HEK293 (cell line): ENCODE measurements around the gene BORCS8.

Source experiments
- CTCF ChIA-PET: fragments of 350-600 bp; formaldehyde crosslinking; extraction: SDS; loops from one replicate; lab custom pipeline; 2021; ENCODE audit warnings: antibody characterized with exemption; lab: Yijun Ruan, JAX
- POLR2A ChIA-PET: fragments of 300-600 bp; formaldehyde crosslinking; extraction: SDS; loops from one replicate; lab custom pipeline; 2020; ENCODE audit warnings: antibody characterized with exemption, inconsistent platforms; lab: Yijun Ruan, JAX
- H3K27ac ChIP-seq: fragments of 200-500 bp; sonication (Bioruptor generic); 2 replicates; pipeline ENCODE4 v1.5.1; 2014; ENCODE audit warnings: low read depth, low read length, control low read depth, inconsistent platforms; ENCODE audit errors: extremely low read depth
- H3K36me3 ChIP-seq, 2 experiments: fragments of 200-500 bp in 1 of 2; sonication (Bioruptor generic) in 1 of 2; 1 replicate in 1 of 2; 2 replicates in 1 of 2; pipeline ENCODE4 v1.5.1; 2014 to 2017; ENCODE audit warnings: inconsistent platforms in 2 of 2, low read length in 2 of 2; ENCODE audit not compliant: control insufficient read depth in 2 of 2, insufficient read depth in 1 of 2
- H3K4me1 ChIP-seq: fragments of 200-500 bp; sonication (Bioruptor generic); 2 replicates; pipeline ENCODE4 v1.5.1; 2014; ENCODE audit warnings: mild to moderate bottlenecking, low read length, inconsistent platforms; ENCODE audit not compliant: control insufficient read depth, insufficient read depth
- H3K4me3 ChIP-seq: 2 replicates; pipeline ENCODE4 v1.5.1; 2011; ENCODE audit warnings: low read depth, mild to moderate bottlenecking, control low read depth, low read length, moderate library complexity
- H3K9me3 ChIP-seq: fragments of 200-500 bp; sonication (Bioruptor generic); 2 replicates; pipeline ENCODE4 v1.5.1; 2014; ENCODE audit warnings: low read depth, low read length, inconsistent platforms; ENCODE audit not compliant: control insufficient read depth, insufficient read depth
- GLIS1 ChIP-seq: fragments of 450-650 bp; formaldehyde crosslinking; IDR thresholded peaks from 2 replicates; pipeline ENCODE4 v1.5.1; 2016; ENCODE audit warnings: missing biosample characterization, missing genetic modification characterization
- GLIS2 ChIP-seq: fragments of 450-650 bp; formaldehyde crosslinking; IDR thresholded peaks from 2 replicates; pipeline ENCODE4 v1.5.1; 2016; ENCODE audit warnings: missing biosample characterization, missing genetic modification characterization
- KLF1 ChIP-seq: fragments of 450-650 bp; formaldehyde crosslinking; IDR thresholded peaks from 2 replicates; pipeline ENCODE4 v1.5.1; 2016; ENCODE audit warnings: missing biosample characterization, missing genetic modification characterization
- KLF7 ChIP-seq: fragments of 450-650 bp; formaldehyde crosslinking; IDR thresholded peaks from 2 replicates; pipeline ENCODE4 v1.5.1; 2016; ENCODE audit warnings: missing biosample characterization, missing genetic modification characterization, borderline replicate concordance
- KLF8 ChIP-seq: fragments of 450-650 bp; formaldehyde crosslinking; IDR thresholded peaks from 2 replicates; pipeline ENCODE4 v1.5.1; 2016; ENCODE audit warnings: missing biosample characterization, missing genetic modification characterization
- SETDB1 ChIP-seq: IDR thresholded peaks from one replicate; pipeline ENCODE4 v1.6.1; 2017; ENCODE audit warnings: mild to moderate bottlenecking, low read length, moderate library complexity, mixed read lengths; ENCODE audit not compliant: insufficient read length
- SP2 ChIP-seq: fragments of 450-650 bp; formaldehyde crosslinking; IDR thresholded peaks from 2 replicates; pipeline ENCODE4 v1.5.1; 2016; ENCODE audit warnings: missing biosample characterization, missing genetic modification characterization
- TRIM28 ChIP-seq: IDR thresholded peaks from 2 replicates; pipeline ENCODE4 v1.6.1; 2011; ENCODE audit warnings: low read length, control low read depth, borderline replicate concordance
- WT1 ChIP-seq: fragments of 450-650 bp; formaldehyde crosslinking; IDR thresholded peaks from 2 replicates; pipeline ENCODE4 v1.5.1; 2016; ENCODE audit warnings: missing biosample characterization, missing genetic modification characterization
- ZNF121 ChIP-seq: fragments of 450-650 bp; formaldehyde crosslinking; IDR thresholded peaks from 2 replicates; pipeline ENCODE4 v1.5.1; 2016; ENCODE audit warnings: missing biosample characterization, missing genetic modification characterization
- ZNF140 ChIP-seq: fragments of 450-650 bp; formaldehyde crosslinking; IDR thresholded peaks from 2 replicates; pipeline ENCODE4 v1.5.1; 2016; ENCODE audit warnings: missing biosample characterization, missing genetic modification characterization
- ZNF155 ChIP-seq: fragments of 450-650 bp; formaldehyde crosslinking; IDR thresholded peaks from 2 replicates; pipeline ENCODE4 v1.5.1; 2016; ENCODE audit warnings: missing biosample characterization, missing genetic modification characterization
- ZNF157 ChIP-seq: fragments of 450-650 bp; formaldehyde crosslinking; IDR thresholded peaks from 2 replicates; pipeline ENCODE4 v1.5.1; 2016; ENCODE audit warnings: missing biosample characterization, missing genetic modification characterization
- ZNF174 ChIP-seq: fragments of 450-650 bp; formaldehyde crosslinking; IDR thresholded peaks from 2 replicates; pipeline ENCODE4 v1.5.0; 2017; ENCODE audit warnings: missing biosample characterization, mild to moderate bottlenecking, missing genetic modification characterization
- ZNF19 ChIP-seq: fragments of 450-650 bp; formaldehyde crosslinking; IDR thresholded peaks from 2 replicates; pipeline ENCODE4; 2016; ENCODE audit warnings: missing biosample characterization, missing genetic modification characterization, low read depth
- ZNF223 ChIP-seq: fragments of 450-650 bp; formaldehyde crosslinking; IDR thresholded peaks from 2 replicates; pipeline ENCODE4 v1.5.1; 2016; ENCODE audit warnings: missing biosample characterization, missing genetic modification characterization
- ZNF23 ChIP-seq: fragments of 450-650 bp; formaldehyde crosslinking; IDR thresholded peaks from 2 replicates; pipeline ENCODE4 v1.5.1; 2016; ENCODE audit warnings: missing biosample characterization, missing genetic modification characterization, borderline replicate concordance
- ZNF248 ChIP-seq: fragments of 450-650 bp; formaldehyde crosslinking; IDR thresholded peaks from 2 replicates; pipeline ENCODE4 v1.5.1; 2017; ENCODE audit warnings: missing biosample characterization, missing genetic modification characterization
- ZNF266 ChIP-seq: fragments of 450-650 bp; formaldehyde crosslinking; IDR thresholded peaks from 2 replicates; pipeline ENCODE4 v1.5.1; 2016; ENCODE audit warnings: missing biosample characterization, missing genetic modification characterization, low read depth
- ZNF335 ChIP-seq: fragments of 450-650 bp; formaldehyde crosslinking; conservative IDR thresholded peaks from 2 replicates; pipeline ENCODE4 v1.5.1; 2016; ENCODE audit warnings: missing biosample characterization, missing genetic modification characterization
- ZNF354C ChIP-seq: fragments of 450-650 bp; formaldehyde crosslinking; IDR thresholded peaks from 2 replicates; pipeline ENCODE4 v1.5.1; 2016; ENCODE audit warnings: missing biosample characterization, missing genetic modification characterization, low read depth, borderline replicate concordance
- ZNF433 ChIP-seq: fragments of 450-650 bp; formaldehyde crosslinking; IDR thresholded peaks from 2 replicates; pipeline ENCODE4 v1.5.1; 2016; ENCODE audit warnings: missing biosample characterization, missing genetic modification characterization, low read depth
- ZNF473 ChIP-seq: fragments of 450-650 bp; formaldehyde crosslinking; IDR thresholded peaks from 2 replicates; pipeline ENCODE4 v1.5.1; 2017; ENCODE audit warnings: missing biosample characterization, missing genetic modification characterization
- ZNF514 ChIP-seq: fragments of 450-650 bp; formaldehyde crosslinking; IDR thresholded peaks from 2 replicates; pipeline ENCODE4 v1.5.1; 2016; ENCODE audit warnings: missing biosample characterization, missing genetic modification characterization
- ZNF521 ChIP-seq: fragments of 450-650 bp; formaldehyde crosslinking; IDR thresholded peaks from 2 replicates; pipeline ENCODE4 v1.5.1; 2017; ENCODE audit warnings: missing biosample characterization, mild to moderate bottlenecking, missing genetic modification characterization
- ZNF530 ChIP-seq: fragments of 450-650 bp; formaldehyde crosslinking; IDR thresholded peaks from 2 replicates; pipeline ENCODE4 v1.5.1; 2016; ENCODE audit warnings: low read depth, missing biosample characterization, missing genetic modification characterization
- ZNF560 ChIP-seq: fragments of 450-650 bp; formaldehyde crosslinking; IDR thresholded peaks from 2 replicates; pipeline ENCODE4 v1.5.1; 2017; ENCODE audit warnings: missing biosample characterization, missing genetic modification characterization, borderline replicate concordance
- ZNF621 ChIP-seq: fragments of 450-650 bp; formaldehyde crosslinking; IDR thresholded peaks from 2 replicates; pipeline ENCODE4 v1.5.1; 2017; ENCODE audit warnings: missing biosample characterization, missing genetic modification characterization
- ZNF664 ChIP-seq: fragments of 450-650 bp; formaldehyde crosslinking; IDR thresholded peaks from 2 replicates; pipeline ENCODE4 v1.5.1; 2016; ENCODE audit warnings: missing biosample characterization, missing genetic modification characterization
- ZNF792 ChIP-seq: fragments of 450-650 bp; formaldehyde crosslinking; IDR thresholded peaks from 2 replicates; pipeline ENCODE4 v1.5.1; 2016; ENCODE audit warnings: missing biosample characterization, missing genetic modification characterization
- ZNF830 ChIP-seq: fragments of 450-650 bp; IDR thresholded peaks from 2 replicates; pipeline ENCODE4 v1.5.0; 2018; ENCODE audit warnings: missing biosample characterization, missing genetic modification characterization, low read depth, mild to moderate bottlenecking, moderate library complexity
- TF ChIP-seq, protein P1 (sequence below): fragments of 450-650 bp; formaldehyde crosslinking; IDR thresholded peaks from 2 replicates; pipeline ENCODE4 v1.5.1; 2016; ENCODE audit warnings: missing biosample characterization, missing genetic modification characterization
- TF ChIP-seq, protein P2 (sequence below): fragments of 450-650 bp; IDR thresholded peaks from 2 replicates; pipeline ENCODE4 v1.5.1; 2018; ENCODE audit warnings: missing biosample characterization, missing genetic modification characterization

The BORCS8 gene

DNA sequence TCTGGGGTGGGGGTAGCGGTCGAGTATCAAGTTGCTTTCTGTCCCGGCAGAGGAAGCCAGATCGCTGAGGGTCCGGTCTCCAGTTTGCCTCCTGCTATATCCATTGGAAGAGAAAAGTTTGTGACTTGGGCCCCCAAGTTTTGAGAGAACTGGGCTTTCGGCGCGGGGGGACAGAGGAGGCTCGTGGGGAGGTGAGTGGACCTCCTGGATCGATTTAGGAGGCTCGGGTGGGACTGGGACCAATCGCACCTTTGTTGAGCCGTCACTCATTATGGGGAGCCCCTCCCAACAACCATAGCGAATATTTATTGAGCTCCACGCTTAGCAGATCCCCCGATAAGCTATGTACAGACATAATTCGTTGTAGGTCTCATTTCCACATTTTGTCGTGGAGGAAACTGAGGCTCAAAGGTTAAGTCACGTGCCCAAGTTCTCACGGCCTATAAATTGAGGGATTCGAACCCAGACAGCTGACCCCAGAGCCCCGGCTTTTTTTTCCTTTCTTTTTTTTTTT, 1.0 kb upstream of the BORCS8 start:
- no peak for TF ChIP-seq ZNF19
- 0 out of 2 replicates have a peak, but pooled peaks have one; percentile 11 for TF ChIP-seq WT1
- TF ChIP-seq GLIS1, result peak; percentile 27
- peak; percentile 15 for TF ChIP-seq ZNF335 (tag by site-specific recombination)
- peak overlapping the region; percentile 65; the same call in 1 of the 2 replicates for H3K27ac ChIP-seq
- no peaks in the 10 kb centered on the region for H3K9me3 ChIP-seq
- ChIA-PET CTCF (interaction anchor here (0.6 to 1.3 kb wide), 4 partner anchors 16 to 47 kb away, joined by 3 to 4 read pairs (median 4); no protein-coding TSS in a partner anchor), POLR2A (interaction anchor here (0.7 to 4.1 kb wide), 3 partner anchors 9 to 31 kb away, joined by 4 to 60 read pairs (median 4); partner anchors contain the start of gene NR2C2AP)
- H3K4me1 ChIP-seq, result no peaks in the 10 kb centered on the region
- H3K36me3 ChIP-seq, result peaks cover 4 to 28% of the 10 kb centered on the region in 2 experiments; a peak in 2 of 3 replicates
- H3K4me3 ChIP-seq, result peak overlapping the region; percentile 83

DNA sequence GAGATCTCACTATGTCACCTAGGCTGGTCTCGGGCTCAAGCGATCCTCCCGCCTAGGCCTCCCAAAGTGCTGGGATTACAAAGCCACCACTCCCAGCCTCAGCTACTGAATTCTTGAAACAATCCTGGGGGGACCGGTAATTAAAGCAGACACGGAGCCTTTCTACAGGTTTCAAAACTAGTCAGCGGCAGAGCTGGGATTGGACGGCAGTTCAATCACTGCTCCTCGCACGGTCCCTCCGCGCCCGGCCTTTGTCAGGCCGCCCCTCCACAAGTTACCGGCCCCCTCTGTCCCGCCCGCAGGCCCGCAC, 229 bp downstream of the BORCS8 start:
- ChIA-PET CTCF (interaction anchor here (0.5 to 1.4 kb wide), 5 partner anchors 17 to 387 kb away, joined by 3 to 5 read pairs (median 3); partner anchors contain the start of gene MAU2), POLR2A (interaction anchor here (0.6 to 4.1 kb wide), 9 partner anchors 10 to 324 kb away, joined by 3 to 60 read pairs (median 3); partner anchors contain the start of genes MEF2B, NDUFA13 and NR2C2AP)
- peak overlapping the region; percentile 93 for H3K4me3 ChIP-seq
- no peak for TF ChIP-seq ZNF664 (tag by site-specific recombination)
- TF ChIP-seq ZNF335 (tag by site-specific recombination), result peak; percentile 75
- TF ChIP-seq KLF8 (tag by site-specific recombination), result no peak
- no peak for TF ChIP-seq ZNF621 (tag by site-specific recombination)
- TF ChIP-seq ZNF514 (tag by site-specific recombination), result no peak
- TF ChIP-seq GLIS2, result no peak
- TF ChIP-seq ZNF23 (tag by site-specific recombination), result no peak
- TF ChIP-seq ZNF521 (tag by site-specific recombination), result no peak
- no peak for TF ChIP-seq ZNF248 (tag by site-specific recombination)
- TF ChIP-seq ZNF155 (tag by site-specific recombination), result no peak
- TF ChIP-seq ZNF560 (tag by site-specific recombination), result no peak
- TF ChIP-seq ZNF174 (tag by site-specific recombination), result no peak
- TF ChIP-seq SP2 (tag by site-specific recombination), result 0 out of 2 replicates have a peak, but pooled peaks have one; percentile 63
- TF ChIP-seq WT1, result no peak
- TF ChIP-seq ZNF266, result no peak
- no peak for TF ChIP-seq ZNF530 (tag by site-specific recombination)
- TF ChIP-seq, protein P1, sequence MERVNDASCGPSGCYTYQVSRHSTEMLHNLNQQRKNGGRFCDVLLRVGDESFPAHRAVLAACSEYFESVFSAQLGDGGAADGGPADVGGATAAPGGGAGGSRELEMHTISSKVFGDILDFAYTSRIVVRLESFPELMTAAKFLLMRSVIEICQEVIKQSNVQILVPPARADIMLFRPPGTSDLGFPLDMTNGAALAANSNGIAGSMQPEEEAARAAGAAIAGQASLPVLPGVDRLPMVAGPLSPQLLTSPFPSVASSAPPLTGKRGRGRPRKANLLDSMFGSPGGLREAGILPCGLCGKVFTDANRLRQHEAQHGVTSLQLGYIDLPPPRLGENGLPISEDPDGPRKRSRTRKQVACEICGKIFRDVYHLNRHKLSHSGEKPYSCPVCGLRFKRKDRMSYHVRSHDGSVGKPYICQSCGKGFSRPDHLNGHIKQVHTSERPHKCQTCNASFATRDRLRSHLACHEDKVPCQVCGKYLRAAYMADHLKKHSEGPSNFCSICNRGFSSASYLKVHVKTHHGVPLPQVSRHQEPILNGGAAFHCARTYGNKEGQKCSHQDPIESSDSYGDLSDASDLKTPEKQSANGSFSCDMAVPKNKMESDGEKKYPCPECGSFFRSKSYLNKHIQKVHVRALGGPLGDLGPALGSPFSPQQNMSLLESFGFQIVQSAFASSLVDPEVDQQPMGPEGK (tag by site-specific recombination), result no peak
- no peak for TF ChIP-seq ZNF140 (tag by site-specific recombination)
- TF ChIP-seq SETDB1, result no peak
- TF ChIP-seq ZNF354C (tag by site-specific recombination), result no peak
- TF ChIP-seq KLF1 (tag by site-specific recombination), result no peak
- no peak for TF ChIP-seq ZNF830 (tag by site-specific recombination)
- 0 out of 2 replicates have a peak, but pooled peaks have one; percentile 55 for TF ChIP-seq TRIM28
- TF ChIP-seq ZNF433 (tag by site-specific recombination), result no peak
- TF ChIP-seq ZNF473, result no peak
- TF ChIP-seq ZNF223 (tag by site-specific recombination), result peak; percentile 97
- TF ChIP-seq, protein P2, sequence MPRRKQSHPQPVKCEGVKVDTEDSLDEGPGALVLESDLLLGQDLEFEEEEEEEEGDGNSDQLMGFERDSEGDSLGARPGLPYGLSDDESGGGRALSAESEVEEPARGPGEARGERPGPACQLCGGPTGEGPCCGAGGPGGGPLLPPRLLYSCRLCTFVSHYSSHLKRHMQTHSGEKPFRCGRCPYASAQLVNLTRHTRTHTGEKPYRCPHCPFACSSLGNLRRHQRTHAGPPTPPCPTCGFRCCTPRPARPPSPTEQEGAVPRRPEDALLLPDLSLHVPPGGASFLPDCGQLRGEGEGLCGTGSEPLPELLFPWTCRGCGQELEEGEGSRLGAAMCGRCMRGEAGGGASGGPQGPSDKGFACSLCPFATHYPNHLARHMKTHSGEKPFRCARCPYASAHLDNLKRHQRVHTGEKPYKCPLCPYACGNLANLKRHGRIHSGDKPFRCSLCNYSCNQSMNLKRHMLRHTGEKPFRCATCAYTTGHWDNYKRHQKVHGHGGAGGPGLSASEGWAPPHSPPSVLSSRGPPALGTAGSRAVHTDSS (tag by site-specific recombination), result no peak
- TF ChIP-seq ZNF792 (tag by site-specific recombination), result no peak
- TF ChIP-seq ZNF157 (tag by site-specific recombination), result no peak
- TF ChIP-seq KLF7 (tag by site-specific recombination), result no peak
- TF ChIP-seq ZNF121 (tag by site-specific recombination), result no peak
- peak overlapping the region; percentile 84; the same call in 1 of the 2 replicates for H3K27ac ChIP-seq
- H3K36me3 ChIP-seq, result peaks cover 4 to 22% of the 10 kb centered on the region in 2 experiments; a peak in 2 of 3 replicates
- no peaks in the 10 kb centered on the region for H3K9me3 ChIP-seq
- H3K4me1 ChIP-seq, result no peaks in the 10 kb centered on the region
